GM21529 (cell line): ENCODE results near the gene CSTA.

Experiments used
- ATAC-seq: cut with Tn5 transposase; IDR thresholded peaks from one replicate; pipeline ENCODE4 v1.9.1; 2021; ENCODE audit not compliant: unreplicated experiment

The CSTA gene

GRCh38 chr3:122374034-122374433 is 49.0 kb downstream of the CSTA start:
- no peak for ATAC-seq

GRCh38 chr3:122377975-122378374 is 52.9 kb downstream of the CSTA start:
- no peak for ATAC-seq

GRCh38 chr3:122382888-122383666 is 58.0 kb downstream of the CSTA start, which contains the start of gene MIX23:
TSS of gene MIX23 (minus strand) at chr3:122383231. CDS start at chr3:122383224, 7 bp downstream.
- ATAC-seq = peak; percentile 41

GRCh38 chr3:122383771-122384697 is 59.0 kb downstream of the CSTA start, which contains the start of gene FAM162A:
TSS of gene FAM162A (plus strand) at chr3:122384182. CDS start at chr3:122384266, 84 bp downstream.
- peak; percentile 88 for ATAC-seq

- no peak for ATAC-seq
These were observed 62.7 kb downstream of the CSTA start for GRCh38 chr3:122387709-122388108.

- no peak for ATAC-seq
These were observed 64.1 kb downstream of the CSTA start for GRCh38 chr3:122389197-122389596.

- ATAC-seq = no peak
These were observed 64.8 kb downstream of the CSTA start for GRCh38 chr3:122389892-122390291.

GRCh38 chr3:122390665-122391064 is 65.6 kb downstream of the CSTA start:
- no peak for ATAC-seq
